GM06990 (cell line): ENCODE measurements around the gene PBLD.

Experiments used
- DNase-seq: peaks from one replicate; pipeline ENCODE4 v3.0.0-alpha.2; 2011; ENCODE audit not compliant: insufficient read length; ENCODE audit errors: extremely low read depth
- H3K27me3 ChIP-seq: replicated peaks from 2 replicates; pipeline ENCODE4 v1.6.0; 2011; ENCODE audit warnings: low read length; ENCODE audit not compliant: control insufficient read depth, insufficient read depth
- H3K36me3 ChIP-seq: 2 replicates; pipeline ENCODE4 v1.5.1; 2011; ENCODE audit warnings: low read length; ENCODE audit not compliant: control insufficient read depth, insufficient read depth
- H3K4me3 ChIP-seq: replicated peaks from 2 replicates; pipeline ENCODE4 v1.5.1; 2011; ENCODE audit warnings: low read depth, mild to moderate bottlenecking, control low read depth, low read length
- TF ChIP-seq, protein P1 (sequence below): IDR thresholded peaks from 2 replicates; pipeline ENCODE4 v1.5.1; 2011; ENCODE audit warnings: low read length, control low read depth, mild to moderate bottlenecking, inconsistent platforms; ENCODE audit not compliant: insufficient read depth, poor library complexity, severe bottlenecking

Gene PBLD

DNA sequence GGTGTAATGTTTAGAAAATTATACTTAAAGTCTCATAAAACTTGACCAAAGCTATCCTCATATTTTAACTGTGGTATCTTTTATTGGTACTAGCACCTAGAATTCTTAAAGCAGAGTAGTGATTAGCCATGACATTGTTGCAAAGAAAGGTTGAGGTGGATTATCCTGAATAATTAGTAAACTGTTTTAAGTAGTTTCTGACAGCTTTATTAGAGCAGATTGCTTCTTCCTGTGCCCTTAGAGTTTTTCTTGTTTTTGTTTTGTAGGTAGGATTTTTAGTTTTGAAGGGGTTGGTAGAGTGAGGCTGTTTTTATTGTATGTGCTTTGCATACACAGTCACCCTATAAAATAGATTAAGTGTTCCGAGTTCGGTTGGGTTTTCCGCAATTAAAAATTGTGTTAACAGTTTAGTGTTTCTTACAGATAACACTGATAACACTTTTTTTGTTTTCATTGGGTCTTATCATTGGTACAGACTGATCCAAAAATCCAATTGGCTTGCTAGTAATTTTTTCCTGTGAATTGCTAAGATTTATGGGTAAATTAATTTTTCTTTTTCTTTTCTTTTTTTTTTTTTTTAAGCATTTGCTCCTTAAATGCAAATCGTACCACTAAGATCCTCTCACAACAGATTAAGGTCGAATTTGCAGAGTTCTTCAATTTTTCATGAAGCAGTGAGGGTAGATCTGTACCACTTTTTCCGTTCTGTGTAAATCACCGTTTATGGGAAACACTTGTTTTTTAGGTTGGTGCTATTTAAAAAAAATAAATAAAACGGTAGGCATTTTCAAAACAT is 2.1 kb upstream of the PBLD start:
- H3K36me3 ChIP-seq, result peaks cover 2% of the 10 kb centered on the region
- no peak for DNase-seq
- H3K4me3 ChIP-seq, result peak overlapping the region; percentile 85
- no peaks in the 10 kb centered on the region for H3K27me3 ChIP-seq
- TF ChIP-seq, protein P1, sequence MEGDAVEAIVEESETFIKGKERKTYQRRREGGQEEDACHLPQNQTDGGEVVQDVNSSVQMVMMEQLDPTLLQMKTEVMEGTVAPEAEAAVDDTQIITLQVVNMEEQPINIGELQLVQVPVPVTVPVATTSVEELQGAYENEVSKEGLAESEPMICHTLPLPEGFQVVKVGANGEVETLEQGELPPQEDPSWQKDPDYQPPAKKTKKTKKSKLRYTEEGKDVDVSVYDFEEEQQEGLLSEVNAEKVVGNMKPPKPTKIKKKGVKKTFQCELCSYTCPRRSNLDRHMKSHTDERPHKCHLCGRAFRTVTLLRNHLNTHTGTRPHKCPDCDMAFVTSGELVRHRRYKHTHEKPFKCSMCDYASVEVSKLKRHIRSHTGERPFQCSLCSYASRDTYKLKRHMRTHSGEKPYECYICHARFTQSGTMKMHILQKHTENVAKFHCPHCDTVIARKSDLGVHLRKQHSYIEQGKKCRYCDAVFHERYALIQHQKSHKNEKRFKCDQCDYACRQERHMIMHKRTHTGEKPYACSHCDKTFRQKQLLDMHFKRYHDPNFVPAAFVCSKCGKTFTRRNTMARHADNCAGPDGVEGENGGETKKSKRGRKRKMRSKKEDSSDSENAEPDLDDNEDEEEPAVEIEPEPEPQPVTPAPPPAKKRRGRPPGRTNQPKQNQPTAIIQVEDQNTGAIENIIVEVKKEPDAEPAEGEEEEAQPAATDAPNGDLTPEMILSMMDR, result no peak

DNA sequence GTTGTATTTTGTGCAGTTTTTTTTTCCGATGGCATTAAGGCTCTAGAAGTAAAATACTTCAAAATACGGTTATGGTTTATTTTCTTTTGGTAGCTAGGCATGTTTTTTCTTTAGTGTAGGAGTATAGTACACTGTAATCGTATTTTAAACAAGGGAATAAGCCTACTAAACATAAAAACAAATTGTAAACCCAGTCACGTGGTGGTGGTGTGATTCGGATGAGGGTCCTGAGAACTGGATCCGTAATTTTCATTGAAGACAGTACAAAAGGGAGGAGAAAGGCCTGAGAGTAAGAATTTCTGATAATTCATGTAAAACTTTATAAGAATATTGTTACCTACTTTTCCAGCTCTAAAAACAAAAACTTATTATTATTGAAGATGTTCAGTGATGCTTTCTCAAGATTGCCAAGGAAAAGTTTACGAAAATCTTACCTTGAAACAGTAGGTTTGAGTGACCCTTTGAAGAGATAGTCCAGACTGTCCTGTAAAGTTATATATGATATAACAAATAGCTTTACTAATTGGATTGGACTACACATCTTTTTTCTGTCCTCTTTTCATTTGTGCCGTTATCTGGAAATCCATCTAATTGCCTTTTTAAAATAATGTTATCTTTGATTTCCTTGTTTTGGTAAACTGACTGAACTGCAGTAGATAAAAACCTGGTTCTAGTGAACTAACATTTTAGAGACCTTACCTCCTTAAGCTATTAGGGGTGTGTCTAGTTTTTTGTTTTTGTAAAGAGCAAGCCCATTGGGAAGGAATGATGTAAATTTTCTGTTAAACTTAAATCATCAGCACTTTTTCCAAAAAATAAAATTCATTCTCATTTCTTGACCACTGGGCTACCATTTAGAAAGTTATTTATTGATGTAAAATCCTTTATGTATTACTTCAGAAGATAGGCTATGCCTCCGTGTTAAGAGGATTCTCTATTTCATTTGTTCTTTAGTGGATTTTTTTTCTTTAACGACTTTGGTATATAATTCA is 1.0 kb upstream of the PBLD start:
- Histone ChIP-seq H3K36me3 (no peaks in the 10 kb centered on the region; the same call in 1 of the 2 replicates), H3K4me3 (peak overlapping the region; percentile 85), H3K27me3 (no peaks in the 10 kb centered on the region)
- DNase-seq, result no peak
- TF ChIP-seq, protein P1, result no peak

DNA sequence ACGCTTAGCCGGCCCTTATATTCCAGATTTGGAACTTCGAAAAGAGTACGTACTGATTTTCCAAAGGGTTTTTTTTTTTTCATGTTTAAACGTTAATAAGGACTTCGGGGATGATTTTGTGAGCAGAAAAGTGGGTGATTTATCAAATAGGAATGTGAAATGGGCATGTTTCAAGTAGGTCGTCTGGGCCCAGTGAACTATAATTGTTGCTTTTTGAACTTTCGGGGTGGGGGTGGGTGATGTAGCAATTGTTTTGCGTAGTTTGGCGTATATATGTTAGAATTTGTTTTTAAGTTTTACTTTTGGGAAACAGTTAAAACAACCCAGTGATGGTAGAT is 299 bp upstream of the PBLD start:
- no peaks in the 10 kb centered on the region for H3K27me3 ChIP-seq
- DNase-seq, result no peak
- TF ChIP-seq, protein P1, result no peak
- no peaks in the 10 kb centered on the region; the same call in 1 of the 2 replicates for H3K36me3 ChIP-seq
- H3K4me3 ChIP-seq, result peak overlapping the region; percentile 85

DNA sequence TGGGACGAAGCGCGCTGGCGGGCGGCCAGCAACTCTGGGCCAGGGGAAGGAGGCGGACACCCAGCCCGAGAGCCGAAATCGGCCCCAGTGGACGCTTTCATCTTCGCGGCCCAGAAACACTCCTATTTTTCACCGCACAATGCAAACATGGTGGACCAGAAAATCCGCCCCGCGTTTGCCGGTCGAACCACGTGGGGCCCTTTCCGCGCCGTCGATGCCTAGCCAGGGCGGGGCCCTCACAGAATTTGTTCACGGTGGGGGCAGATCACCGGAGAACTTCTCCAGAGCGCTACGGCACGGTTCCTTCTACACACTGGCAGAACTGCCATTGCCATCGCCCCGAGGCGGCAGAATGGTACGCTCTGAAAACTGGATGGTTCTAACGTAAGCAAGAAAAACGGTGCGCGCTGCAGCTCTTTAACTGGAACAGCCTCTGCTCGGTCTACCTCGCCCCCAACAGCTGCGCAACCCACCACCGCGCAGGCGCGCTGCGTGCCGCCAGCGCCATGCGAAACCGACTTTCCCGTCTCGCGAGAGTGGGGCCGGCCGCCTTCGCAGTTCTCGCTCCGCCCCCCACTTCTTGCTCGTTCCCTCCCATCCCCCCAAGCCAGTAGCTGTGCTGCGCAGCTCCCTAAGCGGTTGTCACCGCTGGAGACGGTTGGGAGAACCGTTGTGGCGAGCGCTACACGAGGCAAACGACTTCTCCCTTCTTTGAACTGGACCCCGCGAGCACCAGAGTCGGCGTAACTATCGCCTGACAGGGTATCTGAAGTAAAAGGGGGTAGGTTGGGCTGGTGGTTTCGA is 1.1 kb downstream of the PBLD start, which contains the start of gene HNRNPH3:
HNRNPH3 (plus strand) TSS at position 610 of the 804 bp plus-strand sequence. CDS start 5,158 bp downstream, outside the sequence.
- DNase-seq, result peak; percentile 100
- H3K27me3 ChIP-seq, result no peaks in the 10 kb centered on the region
- no peaks in the 10 kb centered on the region for H3K36me3 ChIP-seq
- TF ChIP-seq, protein P1, result no peak
- H3K4me3 ChIP-seq, result peak within 1 kb of the TSS; percentile 85

DNA sequence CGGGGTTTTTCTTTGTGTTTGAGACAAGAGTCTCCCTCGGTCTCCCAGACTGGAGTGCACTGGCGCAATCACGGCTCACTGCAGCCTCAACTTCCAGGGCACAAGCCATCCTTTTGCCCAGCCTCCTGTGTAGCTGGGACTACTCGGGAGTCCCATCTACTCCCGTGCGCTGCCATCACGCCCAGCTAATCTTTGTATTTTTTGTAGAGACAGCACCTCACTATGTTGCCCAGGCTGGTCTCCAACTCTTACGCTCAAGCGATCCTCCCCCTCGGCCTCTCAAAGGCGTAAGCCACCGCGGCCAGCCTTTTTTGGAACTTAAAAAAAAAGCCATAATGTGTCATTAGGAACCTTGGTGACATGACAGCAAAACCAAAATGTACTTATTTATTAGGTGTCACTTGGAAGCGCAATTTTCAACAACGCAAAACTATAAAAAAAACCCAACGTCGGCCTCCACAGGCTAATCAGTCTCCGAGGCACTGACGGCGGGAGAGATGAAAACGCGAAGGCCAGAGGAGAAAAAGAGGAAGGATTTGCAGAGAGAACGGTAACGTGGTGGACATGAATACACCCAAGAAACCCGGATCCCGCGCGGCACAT is 1.8 kb downstream of the PBLD start:
- peak; percentile 23 for DNase-seq
- no peaks in the 10 kb centered on the region for H3K36me3 ChIP-seq
- H3K27me3 ChIP-seq, result no peaks in the 10 kb centered on the region
- TF ChIP-seq, protein P1, result no peak
- peak overlapping the region; percentile 85 for H3K4me3 ChIP-seq
